ENCODE data around the gene MCM5. TPM values are rescaled to one million over a fixed set of nuclear protein-coding genes. Genes with fewer than 3 reads are reported as not detected.
"Not testable (repeated sequence)": the region's sequence is repeated elsewhere in the genome, so short reads cannot be mapped to it uniquely, and the experiment has no call there.

The MCM5 gene
- total RNA-seq, 1 donor from 2014 or later = 9.0 TPM

DNA sequence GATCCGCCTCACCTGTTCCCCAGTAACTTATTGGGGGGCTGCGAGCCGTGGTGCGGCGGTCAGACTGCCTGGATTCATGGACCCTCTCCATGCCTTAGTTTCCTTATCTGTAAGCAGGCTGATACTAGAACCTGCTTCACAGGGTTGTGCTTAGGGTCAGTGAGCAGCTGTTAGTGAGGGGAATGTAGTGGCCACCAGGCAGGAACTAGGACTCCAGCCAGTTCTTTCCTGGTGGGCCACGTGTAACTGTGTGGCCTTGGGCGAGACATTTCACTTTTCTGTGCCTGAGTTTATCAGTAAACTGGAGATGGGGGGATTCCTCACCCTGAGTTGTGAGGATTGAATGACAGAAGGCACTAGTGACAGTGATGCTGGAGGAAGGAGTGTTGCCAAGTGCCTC, 24.8 kb downstream of the MCM5 start:
- intact Hi-C loops (cut with DNase I) = no loop called here
- no peak for DNase-seq (ENCODE audit: low spot score)

GRCh38 chr22:35425546-35425945, 25.6 kb downstream of the MCM5 start:
- intact Hi-C loops (cut with DNase I) = no loop called here
- no peak for DNase-seq (ENCODE audit: low spot score)

DNA sequence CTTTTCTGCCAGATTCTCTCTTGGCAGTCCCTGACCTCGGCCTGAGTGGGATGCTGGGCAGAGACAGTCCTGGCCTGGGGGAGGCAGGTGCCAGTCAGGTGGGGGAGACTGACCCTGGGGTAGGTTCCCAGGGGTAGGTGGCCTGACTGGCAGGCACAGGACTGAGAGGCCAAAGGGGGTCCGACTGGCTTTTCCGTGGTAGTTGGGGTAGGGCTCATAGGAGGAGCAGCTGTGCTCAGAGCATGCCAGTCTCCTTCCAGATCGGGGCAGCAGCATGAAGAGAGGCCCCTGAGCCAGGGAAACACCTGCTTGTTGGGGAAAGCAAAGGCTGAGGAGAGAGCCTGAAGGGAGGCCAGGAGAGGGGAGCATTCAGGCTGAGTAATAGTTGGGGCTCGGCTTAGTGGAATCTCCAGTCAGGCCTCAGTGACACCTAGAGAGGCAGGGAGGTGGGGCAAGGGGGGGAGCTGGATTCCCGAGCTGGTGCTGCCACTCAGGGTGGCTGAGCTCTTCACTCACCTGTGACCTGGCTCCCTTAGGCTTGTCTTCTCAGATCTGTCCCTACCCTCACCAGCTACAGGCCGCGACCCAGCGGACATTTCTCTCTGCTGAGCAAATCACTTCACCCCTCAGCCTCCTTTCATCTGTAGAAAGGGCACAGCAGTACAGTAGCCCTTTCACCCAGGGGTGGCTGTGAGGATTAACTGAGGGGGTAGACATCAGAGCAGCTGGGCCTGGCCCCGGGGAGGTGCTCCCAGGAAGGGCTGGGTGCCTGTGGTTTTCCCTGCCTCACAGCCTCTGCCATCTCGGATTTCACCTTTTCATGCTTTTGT, 26.2 kb downstream of the MCM5 start:
- DNase-seq (ENCODE audit: low spot score) = no peak
- intact Hi-C loops (cut with DNase I) = no loop called here

DNA sequence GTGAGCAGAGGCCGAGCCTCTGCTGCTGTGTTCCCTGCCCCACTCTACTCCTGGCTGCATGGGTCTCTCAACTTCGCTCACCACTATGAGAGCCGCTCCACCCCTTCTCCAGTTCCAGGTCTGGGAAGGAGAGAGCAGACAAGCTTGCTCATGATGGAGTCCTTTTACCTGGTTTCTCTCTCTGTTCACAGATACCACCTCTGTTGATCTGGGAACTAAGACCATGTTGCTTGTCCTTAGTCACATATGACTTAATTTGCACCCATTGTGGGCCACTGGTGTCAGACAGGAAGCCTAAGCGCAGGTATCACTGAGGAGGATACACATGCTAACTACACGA, 26.8 kb downstream of the MCM5 start:
- intact Hi-C loops (cut with DNase I) = no loop called here
- DNase-seq (ENCODE audit: low spot score) = no peak

DNA sequence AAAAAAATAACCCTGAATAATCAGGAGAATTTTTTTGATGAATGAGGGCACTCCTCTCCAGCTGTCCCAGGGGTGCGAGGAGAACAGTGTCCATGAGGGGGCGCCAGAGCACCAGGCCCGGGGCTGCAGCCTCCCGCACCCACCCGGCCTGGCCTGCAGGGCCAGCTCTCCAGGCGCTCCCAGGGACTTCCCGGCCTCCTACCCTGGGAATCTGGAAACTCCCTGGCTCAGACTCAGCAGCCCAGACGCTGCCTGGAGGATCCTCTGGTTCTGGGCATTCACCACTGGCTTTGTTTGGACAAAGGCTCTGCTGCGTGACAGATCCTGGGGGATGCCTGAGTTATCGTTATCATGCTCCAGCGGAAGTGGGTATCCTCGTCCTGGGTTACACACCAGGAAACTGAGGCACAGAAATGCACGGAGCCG, 31.0 kb downstream of the MCM5 start:
- intact Hi-C loops (cut with DNase I) = loop anchor here (1.0 to 5.0 kb wide), 4 partner anchors 152 to 692 kb away; no protein-coding TSS in a partner anchor
- DNase-seq (ENCODE audit: low spot score) = peak; percentile 94

- DNase-seq (ENCODE audit: low spot score) = no peak
- intact Hi-C loops (cut with DNase I) = loop anchor here (1.0 to 5.0 kb wide), 4 partner anchors 152 to 691 kb away; no protein-coding TSS in a partner anchor
These were observed 31.7 kb downstream of the MCM5 start for GRCh38 chr22:35431483-35432227.

GRCh38 chr22:35432228-35432905, 32.4 kb downstream of the MCM5 start:
- intact Hi-C loops (cut with DNase I) = loop anchor here (5.0 kb wide), 1 partner anchor 490 kb away; no protein-coding TSS in a partner anchor
- DNase-seq (ENCODE audit: low spot score) = no peak

DNA sequence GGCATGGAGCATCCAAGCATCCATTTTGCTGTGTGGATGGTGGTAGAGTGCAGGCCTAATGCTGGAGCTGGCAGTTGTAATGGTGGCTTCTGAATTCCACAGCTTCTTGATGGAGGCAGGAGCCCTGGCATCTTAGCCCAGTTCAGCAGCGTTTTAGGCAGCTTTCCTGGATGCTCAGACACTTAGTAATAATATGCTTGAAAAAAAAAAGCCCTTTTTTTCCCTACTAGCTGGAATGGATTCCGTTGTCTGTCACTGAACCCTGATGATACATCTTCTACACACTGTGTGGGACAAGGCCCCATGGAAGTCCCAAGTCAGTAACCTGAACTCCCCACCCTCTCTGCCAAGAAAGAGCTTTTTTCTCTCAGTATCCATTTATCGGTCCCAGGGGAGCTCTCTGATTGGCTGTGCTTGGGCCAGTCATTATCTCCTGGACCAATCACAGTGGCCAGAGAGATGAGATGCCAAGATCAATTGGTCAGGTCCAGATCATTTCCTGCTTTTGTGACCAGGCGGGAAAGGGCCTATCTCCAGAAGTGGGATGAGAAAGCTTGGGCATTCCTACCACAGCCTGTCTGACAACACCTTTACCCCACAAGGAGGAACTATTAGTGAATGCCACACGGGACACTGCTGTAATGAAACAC, 34.2 kb downstream of the MCM5 start:
- intact Hi-C loops (cut with DNase I) = loop anchor here (5.0 kb wide), 1 partner anchor 488 kb away; no protein-coding TSS in a partner anchor
- no peak for DNase-seq (ENCODE audit: low spot score)

GRCh38 chr22:35435201-35435740, 35.3 kb downstream of the MCM5 start:
- DNase-seq (ENCODE audit: low spot score) = no peak
- intact Hi-C loops (cut with DNase I) = no loop called here

- DNase-seq (ENCODE audit: low spot score) = no peak
- intact Hi-C loops (cut with DNase I) = no loop called here
These were observed 36.5 kb downstream of the MCM5 start for GRCh38 chr22:35436421-35436820.

- no peak for DNase-seq (ENCODE audit: low spot score)
- intact Hi-C loops (cut with DNase I) = no loop called here
These were observed 37.1 kb downstream of the MCM5 start for GRCh38 chr22:35437049-35437448.

DNA sequence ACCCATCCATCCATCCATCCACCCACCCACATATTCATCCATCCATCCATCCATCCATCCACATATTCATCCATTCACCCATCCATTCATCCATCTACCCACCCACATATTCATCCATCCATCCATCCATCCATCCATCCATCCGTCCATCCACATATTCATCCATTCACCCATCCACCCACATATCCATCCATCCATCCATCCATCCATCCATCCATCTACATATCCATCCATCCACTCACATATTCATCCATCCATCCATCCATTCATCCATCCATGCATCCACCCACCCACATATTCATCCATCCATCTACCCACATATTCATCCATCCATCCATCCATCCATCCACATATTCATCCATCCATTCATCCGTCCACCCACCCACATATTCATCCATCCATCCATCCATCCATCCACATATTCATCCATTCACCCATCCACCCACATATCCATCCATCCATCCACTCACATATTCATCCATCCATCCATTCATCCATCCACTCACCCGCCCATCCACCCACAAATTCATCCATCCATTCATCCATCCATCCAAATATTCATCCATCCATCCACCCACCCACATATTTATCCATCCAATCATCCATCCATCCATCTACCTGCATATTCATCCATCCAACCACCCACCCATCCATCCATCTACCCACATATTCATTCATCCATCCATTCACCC, 38.9 kb downstream of the MCM5 start:
- DNase-seq (ENCODE audit: low spot score); intact Hi-C loops (cut with DNase I): not testable (repeated sequence)

- DNase-seq (ENCODE audit: low spot score) = no peak
- intact Hi-C loops (cut with DNase I) = no loop called here
These were observed 39.4 kb downstream of the MCM5 start for GRCh38 chr22:35439365-35439717.

GRCh38 chr22:35440129-35440528, 40.2 kb downstream of the MCM5 start:
- DNase-seq (ENCODE audit: low spot score) = no peak
- intact Hi-C loops (cut with DNase I) = no loop called here

GRCh38 chr22:35441489-35442100, 41.7 kb downstream of the MCM5 start:
- intact Hi-C loops (cut with DNase I) = no loop called here

DNA sequence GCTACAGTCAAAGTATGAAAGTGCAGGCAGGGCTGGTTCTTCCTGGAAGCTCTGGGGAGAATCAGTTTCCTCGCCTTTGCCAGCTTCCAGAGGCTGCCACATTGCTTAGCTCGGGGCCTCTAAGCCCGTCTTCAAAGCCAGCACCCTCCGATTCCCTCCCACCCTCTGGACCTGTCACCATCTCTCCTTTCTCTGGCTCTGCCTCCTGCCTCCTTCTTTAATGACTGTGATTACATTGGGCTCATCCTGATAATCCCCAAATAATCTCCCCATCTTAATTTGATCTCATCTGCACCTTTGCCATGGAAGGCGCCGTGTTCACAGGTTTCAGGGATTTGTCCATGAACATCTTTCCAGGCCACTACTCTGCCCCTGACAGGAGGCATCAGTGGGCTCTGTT, 42.5 kb downstream of the MCM5 start:
- intact Hi-C loops (cut with DNase I) = no loop called here
- no peak for DNase-seq (ENCODE audit: low spot score)

More at GRCh38 chr22:35441489-35442100, 41.7 kb downstream of the MCM5 start:
- DNase-seq (ENCODE audit: low spot score) = no peak

- no peak for DNase-seq (ENCODE audit: low spot score)
- intact Hi-C loops (cut with DNase I) = no loop called here
These were observed 43.4 kb downstream of the MCM5 start for GRCh38 chr22:35443338-35443737.
